ENCODE measurements around the gene PPFIBP1. TPM values are rescaled to one million over a fixed set of nuclear protein-coding genes. Genes with fewer than 3 reads are reported as not detected.

PPFIBP1 gene
- total RNA-seq (2016; rRNA removed; fragmentation: Illumina TruSeq; extraction: Trizol), result 21.8 and 32.0 TPM in 2 replicates
- total RNA-seq (2016; cell fraction: cytosol; rRNA removed; fragmentation: Illumina TruSeq; extraction: Trizol; ENCODE audit: low read depth), result 6.2 and 6.4 TPM in 2 replicates
- total RNA-seq (2016; cell fraction: insoluble cytoplasmic fraction; rRNA removed; fragmentation: Illumina TruSeq; extraction: Trizol), result 21.0 and 26.5 TPM in 2 replicates
- 8.1 and 10.1 TPM in 2 replicates for total RNA-seq (2016; cell fraction: membrane; rRNA removed; fragmentation: Illumina TruSeq; extraction: Trizol)
- total RNA-seq (2016; cell fraction: nucleus; rRNA removed; fragmentation: Illumina TruSeq; extraction: Trizol), result 35.3 and 36.6 TPM in 2 replicates
- 16.2 and 19.6 TPM in 2 replicates for polyA plus RNA-seq (2011; rRNA removed)
- polyA plus RNA-seq (2011; cell fraction: cytosol; rRNA removed), result 6.6 and 10.3 TPM in 2 replicates
- 19.9 and 28.8 TPM in 2 replicates for polyA plus RNA-seq (2011; cell fraction: nucleus; rRNA removed)
- 14.4 and 17.5 TPM in 2 replicates for polyA plus RNA-seq (2012)
- polyA plus RNA-seq (2016; cell fraction: cytosol; fragmentation: Illumina TruSeq; extraction: Trizol; ENCODE audit: low read depth), result 0.42 and 0.76 TPM in 2 replicates
- polyA plus RNA-seq (2016; cell fraction: insoluble cytoplasmic fraction; fragmentation: Illumina TruSeq; extraction: Trizol; ENCODE audit: low read depth), result 13.2 and 13.8 TPM in 2 replicates
- polyA plus RNA-seq (2016; cell fraction: membrane; fragmentation: Illumina TruSeq; extraction: Trizol; ENCODE audit: low read depth), result 1.9 and 2.3 TPM in 2 replicates
- polyA plus RNA-seq (2016; cell fraction: nucleus; fragmentation: Illumina TruSeq; extraction: Trizol; ENCODE audit: insufficient read depth, low read depth), result 21.9 and 25.0 TPM in 2 replicates
- 18.5 and 40.1 TPM in 2 replicates for polyA minus RNA-seq (2011; rRNA and poly(A)+ RNA removed; ENCODE audit: low replicate concordance)
- 15.6 and 16.2 TPM in 2 replicates for polyA minus RNA-seq (2011; cell fraction: cytosol; rRNA and poly(A)+ RNA removed)
- 89.9 and 122 TPM in 2 replicates for polyA minus RNA-seq (2011; cell fraction: nucleus; rRNA and poly(A)+ RNA removed)
- Bru-seq, nascent RNA, result percentile 73 among the genes with signal in this experiment
- BruChase-seq, experiment 1, labeled RNA remaining after a 6-hour chase, result percentile 71 among the genes with signal in this experiment
- BruChase-seq, experiment 2, labeled RNA remaining after a 2-hour chase, result percentile 69 among the genes with signal in this experiment
- long read RNA-seq, experiment 1, partial matches to known transcripts, result 4 of 9 reads
- long read RNA-seq, experiment 1, other reads (novel, unspliced or antisense), result 1 of 9 reads
- long read RNA-seq, experiment 2, partial matches to known transcripts, result 2 of 15 reads
- long read RNA-seq, experiment 2, other reads (novel, unspliced or antisense), result 13 of 15 reads

DNA sequence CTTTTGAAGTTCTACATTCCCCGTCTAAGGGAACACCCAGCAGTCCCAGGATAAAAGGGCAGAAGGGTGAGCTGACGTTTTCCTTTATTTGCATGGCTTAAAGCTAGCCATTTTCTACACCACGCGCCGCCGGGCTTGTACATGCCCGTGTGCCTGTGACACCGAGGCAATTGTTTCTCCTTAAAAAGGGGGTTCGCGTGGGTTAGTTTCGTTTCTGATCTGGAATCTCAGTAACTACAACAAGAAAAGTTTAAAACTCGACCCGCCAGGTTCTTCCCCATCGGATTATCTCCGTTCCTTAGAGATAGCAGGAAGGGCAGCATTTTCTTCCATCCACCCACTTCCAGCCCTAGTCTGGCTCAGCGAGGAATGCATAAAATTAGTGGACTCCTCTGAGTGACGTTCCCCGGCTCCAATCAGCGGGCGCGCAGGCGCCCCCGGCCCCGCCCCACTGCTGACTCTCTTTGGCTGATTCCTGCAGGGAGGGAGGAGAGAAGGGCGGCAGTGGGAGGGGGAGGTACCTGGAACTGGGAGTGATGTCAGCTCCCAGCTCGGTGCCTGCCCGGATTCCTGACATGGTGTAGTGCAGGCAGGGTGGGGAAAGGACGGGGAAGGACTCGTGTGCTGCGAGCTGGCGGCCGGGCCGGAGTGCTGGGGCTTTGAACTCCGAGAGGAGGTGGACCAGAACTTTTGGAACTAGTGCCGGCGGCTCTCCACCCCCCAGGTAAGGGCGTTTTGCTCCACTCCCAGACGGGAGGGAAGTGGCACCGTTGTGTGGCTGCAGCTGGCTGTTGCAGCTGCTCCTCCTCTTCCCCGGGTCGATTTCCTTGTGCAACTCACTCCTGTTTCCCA lies at the start of gene PPFIBP1:
PPFIBP1 (plus strand) TSS at position 565 of the 852 bp plus-strand sequence. CDS start 109,191 bp downstream, outside the sequence.
- CTCF ChIA-PET (ENCODE audit: low intra/inter-chr PET ratio, low total read pairs), result no interaction called here
- TF ChIP-seq TCF7 (IDR thresholded peaks at IDR 0.05; ENCODE audit: low read depth) (no peak), MLLT10 (CRISPR knock-in tag; IDR thresholded peaks at IDR 0.05) (no peak), NPAS2 (CRISPR knock-in tag; IDR thresholded peaks at IDR 0.05; ENCODE audit: borderline replicate concordance) (no peak), PREB (CRISPR knock-in tag; IDR thresholded peaks at IDR 0.05) (no peak), HIVEP1 (CRISPR knock-in tag; IDR thresholded peaks at IDR 0.05) (no peak), KDM4B (CRISPR knock-in tag; IDR thresholded peaks at IDR 0.05) (no peak), IKZF4 (CRISPR knock-in tag; IDR thresholded peaks at IDR 0.05; ENCODE audit: borderline replicate concordance, low read depth, not compliant biosample characterization) (peak; percentile 61), YEATS2 (CRISPR knock-in tag; IDR thresholded peaks at IDR 0.05; ENCODE audit: borderline replicate concordance) (no peak), JARID2 (CRISPR knock-in tag; IDR thresholded peaks at IDR 0.05; ENCODE audit: insufficient replicate concordance) (peak; percentile 5), HOXA3 (CRISPR knock-in tag; IDR thresholded peaks at IDR 0.05) (no peak; the same call in 1 of the 2 replicates), ZNF253 (CRISPR knock-in tag; IDR thresholded peaks at IDR 0.05; ENCODE audit: borderline replicate concordance) (no peak), GATAD2A (CRISPR knock-in tag; IDR thresholded peaks at IDR 0.05) (no peak; the same call in none of the 2 replicates), FOXP1 (IDR thresholded peaks at IDR 0.05) (no peak), FOXP1 (CRISPR knock-in tag; IDR thresholded peaks at IDR 0.05) (no peak), ERF (CRISPR knock-in tag; IDR thresholded peaks at IDR 0.05) (no peak), ZNF337 (CRISPR knock-in tag; IDR thresholded peaks at IDR 0.05; ENCODE audit: borderline replicate concordance, low read depth) (no peak), ZSCAN12 (CRISPR knock-in tag; IDR thresholded peaks at IDR 0.05) (no peak), ZNF614 (CRISPR knock-in tag; IDR thresholded peaks at IDR 0.05; ENCODE audit: borderline replicate concordance) (0 out of 2 replicates have a peak, but pooled peaks have one; percentile 27), HDAC1 (CRISPR knock-in tag; IDR thresholded peaks at IDR 0.05) (peak; percentile 36; the same call in 1 of the 2 replicates), ZNF557 (CRISPR knock-in tag; IDR thresholded peaks at IDR 0.05) (no peak)

More for the DNA sequence above, at the start of gene PPFIBP1:
- DNase-seq (ENCODE audit: low spot score) (peak; percentile 96), FAIRE-seq (peak; percentile 80), ATAC-seq (peak; percentile 99)
- Histone ChIP-seq H3K9ac (ENCODE audit: insufficient read depth, low read depth, low read length) (peak within 1 kb of the TSS; percentile 89), H3K79me2 (ENCODE audit: insufficient read depth, low read length) (peaks cover 34% of the 10 kb centered on the region), H3K27me3 (ENCODE audit: control insufficient read depth in 1 of 2, insufficient read depth in 2 of 2, low read length in 2 of 2) (no peaks in the 10 kb centered on the region; a peak in 1 of 5 replicates), H3K4me2 (ENCODE audit: low read depth, low read length) (peak within 1 kb of the TSS; percentile 93), H3K4me3 (replicated peaks in 1 of 3; ENCODE audit: insufficient read depth in 1 of 3, low read depth in 2 of 3, low read length in 3 of 3) (peak within 1 kb of the TSS; percentile 74 to 97 (median 93)), H3K4me1 (ENCODE audit: insufficient read depth, low read length) (peaks cover 33% of the 10 kb centered on the region), H3K27ac (ENCODE audit: extremely low read length, insufficient read depth, low read length) (peak within 1 kb of the TSS; percentile 82), H3K36me3 (replicated peaks in 1 of 2; ENCODE audit: control insufficient read depth in 1 of 2, insufficient read depth in 2 of 2, low read length in 2 of 2) (no peaks in the 10 kb centered on the region), H3K9me3 (ENCODE audit: low read length) (no peaks in the 10 kb centered on the region), H2AFZ (ENCODE audit: low read length) (peak within 1 kb of the TSS; percentile 65), H4K20me1 (ENCODE audit: insufficient read depth, low read length) (no peaks in the 10 kb centered on the region)
- BruUV-seq (replicated peaks), result TSS peak; percentile 95
- intact Hi-C loops (cut with micrococcal nuclease; ENCODE audit: unreplicated experiment), result loop anchor here (1.0 to 10.0 kb wide), 3 partner anchors 25 to 181 kb away; no protein-coding TSS in a partner anchor
- in situ Hi-C loops (cut with HindIII; ENCODE audit: extremely low pct_ligation_motif_present, low pct_unique_long_range_greater_than_20kb), result no loop called here
- WGBS (ENCODE audit: low lambda C conversion rate), result 2% methylated on average over 24 of the region's 41 CpGs
- POLR2A ChIA-PET, result interaction anchor here (0.6 to 2.9 kb wide), 15 partner anchors 9 to 1111 kb away, joined by 3 to 65 read pairs (median 4); no protein-coding TSS in a partner anchor
